ENCODE measurements around the gene TUBGCP2.

TUBGCP2 gene

GRCh38 chr10:133286366-133286765 is 22.3 kb downstream of the TUBGCP2 start:
- H3K4me3 ChIP-seq (ENCODE audit: low read depth, low read length) = no peak overlapping the region
- no peak for TF ChIP-seq CTCF (IDR thresholded peaks at IDR 0.05; ENCODE audit: low read depth, low read length, missing control alignments)
- in situ Hi-C loops (cut with HindIII; ENCODE audit: low sequenced_read_pairs) = no loop called here
- no peak for DNase-seq (ENCODE audit: low read depth)

- DNase-seq (ENCODE audit: low read depth) = no peak
- in situ Hi-C loops (cut with HindIII; ENCODE audit: low sequenced_read_pairs) = no loop called here
- no peak for TF ChIP-seq CTCF (IDR thresholded peaks at IDR 0.05; ENCODE audit: low read depth, low read length, missing control alignments)
- no peak overlapping the region for H3K4me3 ChIP-seq (ENCODE audit: low read depth, low read length)
Measured at GRCh38 chr10:133285217-133285616, 23.5 kb downstream of the TUBGCP2 start.

- H3K4me3 ChIP-seq (ENCODE audit: low read depth, low read length) = no peak overlapping the region
- no peak for DNase-seq (ENCODE audit: low read depth)
- TF ChIP-seq CTCF (IDR thresholded peaks at IDR 0.05; ENCODE audit: low read depth, low read length, missing control alignments) = no peak
- in situ Hi-C loops (cut with HindIII; ENCODE audit: low sequenced_read_pairs) = no loop called here
Measured at GRCh38 chr10:133283931-133284330, 24.7 kb downstream of the TUBGCP2 start.

- in situ Hi-C loops (cut with HindIII; ENCODE audit: low sequenced_read_pairs) = no loop called here
- no peak for DNase-seq (ENCODE audit: low read depth)
- TF ChIP-seq CTCF (IDR thresholded peaks at IDR 0.05; ENCODE audit: low read depth, low read length, missing control alignments) = no peak
Measured at GRCh38 chr10:133282846-133283390, 25.8 kb downstream of the TUBGCP2 start.

GRCh38 chr10:133281628-133282372 is 26.9 kb downstream of the TUBGCP2 start:
- in situ Hi-C loops (cut with HindIII; ENCODE audit: low sequenced_read_pairs) = no loop called here
- no peak overlapping the region for H3K4me3 ChIP-seq (ENCODE audit: low read depth, low read length)
- no peak for TF ChIP-seq CTCF (IDR thresholded peaks at IDR 0.05; ENCODE audit: low read depth, low read length, missing control alignments)
- no peak for DNase-seq (ENCODE audit: low read depth)

More at GRCh38 chr10:133282846-133283390, 25.8 kb downstream of the TUBGCP2 start:
- H3K4me3 ChIP-seq (ENCODE audit: low read depth, low read length) = no peak overlapping the region

GRCh38 chr10:133281084-133281483 is 27.6 kb downstream of the TUBGCP2 start:
- in situ Hi-C loops (cut with HindIII; ENCODE audit: low sequenced_read_pairs) = no loop called here
- no peak overlapping the region for H3K4me3 ChIP-seq (ENCODE audit: low read depth, low read length)
- no peak for DNase-seq (ENCODE audit: low read depth)
- TF ChIP-seq CTCF (IDR thresholded peaks at IDR 0.05; ENCODE audit: low read depth, low read length, missing control alignments) = no peak
